A549 treated with AZD9567 at 1 μM for 4 hours (cell line): ENCODE measurements around the gene GCNA. TPM values are rescaled to one million over a fixed set of nuclear protein-coding genes. Genes with fewer than 3 reads are reported as not detected.

Experiments
- total RNA-seq: library from RNA; stranded (reverse); fragments of 200-300 nt; extraction: Qiagen RNA extraction; gene quantifications from 5 replicates; pipeline ENCODE4 v1.2.3, GENCODE V29; 2022; ENCODE audit not compliant: insufficient read depth

GCNA gene
- total RNA-seq, result 1.4 to 2.0 TPM (median 1.6 TPM) in 4 of 5 replicates, not detected in the other

GRCh38 chrX:71578253-71579135 is at the start of gene GCNA:
TSS of gene GCNA (plus strand) at chrX:71578437. CDS start at chrX:71580822, 2,385 bp downstream.

GRCh38 chrX:71532753-71533425 is 45.3 kb upstream of the GCNA start, which contains the start of gene OGT:
TSS of gene OGT (plus strand) at chrX:71533104. CDS start at chrX:71533300, 196 bp downstream.

GRCh38 chrX:71618303-71618721 is 40.1 kb downstream of the GCNA start, which contains the start of gene CXCR3:
TSS of gene CXCR3 (minus strand) at chrX:71618511. CDS start at chrX:71618449, 62 bp downstream.

Other genes starting within 250 kb of the GCNA start
- gene TAF1, start 212.1 kb upstream of the GCNA start, total RNA-seq, result 13.1 to 16.9 TPM (median 16.2 TPM) in 5 replicates
- 24.7 to 47.3 TPM (median 43.8 TPM) in 5 replicates for gene OGT, start 45.3 kb upstream of the GCNA start, total RNA-seq
- gene CXCR3, start 40.1 kb downstream of the GCNA start, total RNA-seq, result 0.07 to 0.15 TPM (median 0.12 TPM) in 4 of 5 replicates, not detected in the other
- not detected in 5 replicates for gene CXorf49, start 139.8 kb downstream of the GCNA start, total RNA-seq
- not detected in 5 replicates for gene CXorf49B, start 184.9 kb downstream of the GCNA start, total RNA-seq